ENCODE results near the gene SCT.

Gene SCT

GRCh38 chr11:617199-617911 is 9.6 kb downstream of the SCT start:
- Histone ChIP-seq H3K79me1 (ENCODE audit: low read length) (peaks cover 2% of the 10 kb centered on the region), H3K4me2 (ENCODE audit: low read length) (no peak overlapping the region), H4K8ac (ENCODE audit: low read depth, low read length) (no peak overlapping the region), H3K9ac (ENCODE audit: low read length) (no peak overlapping the region), H2BK5ac (ENCODE audit: low read depth, low read length, poor library complexity) (no peak overlapping the region), H2BK120ac (ENCODE audit: insufficient read depth, low read length, poor library complexity) (no peak overlapping the region), H3K14ac (ENCODE audit: low read length) (no peak overlapping the region), H2AK5ac (ENCODE audit: low read length) (no peak overlapping the region), H3K4me3 (ENCODE audit: low read depth, low read length) (no peak overlapping the region), H3K27ac (ENCODE audit: low read depth, low read length) (no peak overlapping the region), H2BK12ac (ENCODE audit: low read length) (no peak overlapping the region), H3K27me3 (ENCODE audit: insufficient read depth, low read length) (no peaks in the 10 kb centered on the region), H3K79me2 (ENCODE audit: control insufficient read depth, insufficient read depth, low read length, poor library complexity) (no peaks in the 10 kb centered on the region), H3K23ac (ENCODE audit: low read length) (no peak overlapping the region), H3K18ac (ENCODE audit: low read length) (no peak overlapping the region), H3K9me3 (ENCODE audit: insufficient read depth, low read depth, low read length) (peaks cover 3% of the 10 kb centered on the region), H4K91ac (ENCODE audit: low read depth, low read length) (no peak overlapping the region), H3K4ac (ENCODE audit: low read depth, low read length) (no peak overlapping the region), H2AFZ (ENCODE audit: insufficient read depth, low read length, poor library complexity) (no peak overlapping the region), H4K12ac (ENCODE audit: low read depth, low read length) (no peak overlapping the region), H3K4me1 (ENCODE audit: control insufficient read depth in 1 of 2, insufficient read depth in 2 of 2, low read length in 2 of 2) (peaks cover 9 to 17% of the 10 kb centered on the region in 2 experiments), H3K36me3 (ENCODE audit: control insufficient read depth in 1 of 2, insufficient read depth in 2 of 2, low read length in 2 of 2) (peaks cover 33 to 34% of the 10 kb centered on the region in 2 experiments)
- no CpG with 5 or more reads among the region's 57 CpGs for WGBS (ENCODE audit: extremely low coverage, insufficient coverage, insufficient read length)
- DNase-seq = no peak

GRCh38 chr11:616320-617198 is 10.4 kb downstream of the SCT start:
- Histone ChIP-seq H3K36me3 (ENCODE audit: control insufficient read depth in 1 of 2, insufficient read depth in 2 of 2, low read length in 2 of 2) (peaks cover 41 to 42% of the 10 kb centered on the region in 2 experiments), H2BK120ac (ENCODE audit: insufficient read depth, low read length, poor library complexity) (no peak overlapping the region), H4K8ac (ENCODE audit: low read depth, low read length) (peak overlapping the region; percentile 55), H3K79me1 (ENCODE audit: low read length) (peaks cover 2% of the 10 kb centered on the region), H3K9me3 (ENCODE audit: insufficient read depth, low read depth, low read length) (peaks cover 1% of the 10 kb centered on the region), H2BK12ac (ENCODE audit: low read length) (no peak overlapping the region), H2AK5ac (ENCODE audit: low read length) (no peak overlapping the region), H2BK5ac (ENCODE audit: low read depth, low read length, poor library complexity) (no peak overlapping the region), H3K18ac (ENCODE audit: low read length) (no peak overlapping the region), H3K4ac (ENCODE audit: low read depth, low read length) (no peak overlapping the region), H3K4me3 (ENCODE audit: low read depth, low read length) (no peak overlapping the region), H3K27ac (ENCODE audit: low read depth, low read length) (no peak overlapping the region), H4K91ac (ENCODE audit: low read depth, low read length) (peak overlapping the region; percentile 25), H3K4me1 (ENCODE audit: control insufficient read depth in 1 of 2, insufficient read depth in 2 of 2, low read length in 2 of 2) (peaks cover 9 to 17% of the 10 kb centered on the region in 2 experiments), H3K79me2 (ENCODE audit: control insufficient read depth, insufficient read depth, low read length, poor library complexity) (no peaks in the 10 kb centered on the region), H2AFZ (ENCODE audit: insufficient read depth, low read length, poor library complexity) (no peak overlapping the region), H3K23ac (ENCODE audit: low read length) (no peak overlapping the region), H4K12ac (ENCODE audit: low read depth, low read length) (no peak overlapping the region), H3K27me3 (ENCODE audit: insufficient read depth, low read length) (no peaks in the 10 kb centered on the region), H3K14ac (ENCODE audit: low read length) (no peak overlapping the region), H3K4me2 (ENCODE audit: low read length) (peak overlapping the region; percentile 84), H3K9ac (ENCODE audit: low read length) (no peak overlapping the region)
- WGBS (ENCODE audit: extremely low coverage, insufficient coverage, insufficient read length) = no CpG with 5 or more reads among the region's 39 CpGs
- DNase-seq = no peak

- no peaks in the 10 kb centered on the region for H3K79me2 ChIP-seq (ENCODE audit: control insufficient read depth, insufficient read depth, low read length, poor library complexity)
- peak within 1 kb of the TSS; percentile 84 for H3K4me2 ChIP-seq (ENCODE audit: low read length)
- H3K4me1 ChIP-seq (ENCODE audit: control insufficient read depth in 1 of 2, insufficient read depth in 2 of 2, low read length in 2 of 2) = peaks cover 9 to 17% of the 10 kb centered on the region in 2 experiments
- H3K27me3 ChIP-seq (ENCODE audit: insufficient read depth, low read length) = no peaks in the 10 kb centered on the region
- WGBS (ENCODE audit: extremely low coverage, insufficient coverage, insufficient read length) = no CpG with 5 or more reads among the region's 66 CpGs
- no peak within 1 kb of the TSS for H2BK12ac ChIP-seq (ENCODE audit: low read length)
- H4K8ac ChIP-seq (ENCODE audit: low read depth, low read length) = peak within 1 kb of the TSS; percentile 85
- H4K12ac ChIP-seq (ENCODE audit: low read depth, low read length) = peak within 1 kb of the TSS; percentile 75
- peak within 1 kb of the TSS; percentile 86 for H2AFZ ChIP-seq (ENCODE audit: insufficient read depth, low read length, poor library complexity)
- H2AK5ac ChIP-seq (ENCODE audit: low read length) = peak within 1 kb of the TSS; percentile 54
- H2BK120ac ChIP-seq (ENCODE audit: insufficient read depth, low read length, poor library complexity) = peak within 1 kb of the TSS; percentile 64
- no peak within 1 kb of the TSS for H3K23ac ChIP-seq (ENCODE audit: low read length)
- peak within 1 kb of the TSS; percentile 84 for H3K4me3 ChIP-seq (ENCODE audit: low read depth, low read length)
- peak within 1 kb of the TSS; percentile 87 for H2BK5ac ChIP-seq (ENCODE audit: low read depth, low read length, poor library complexity)
- peak within 1 kb of the TSS; percentile 68 for H3K27ac ChIP-seq (ENCODE audit: low read depth, low read length)
- H3K9ac ChIP-seq (ENCODE audit: low read length) = peak within 1 kb of the TSS; percentile 73
- H3K14ac ChIP-seq (ENCODE audit: low read length) = peak within 1 kb of the TSS; percentile 79
- peaks cover 49 to 50% of the 10 kb centered on the region in 2 experiments for H3K36me3 ChIP-seq (ENCODE audit: control insufficient read depth in 1 of 2, insufficient read depth in 2 of 2, low read length in 2 of 2)
- H3K4ac ChIP-seq (ENCODE audit: low read depth, low read length) = peak within 1 kb of the TSS; percentile 43
- H3K9me3 ChIP-seq (ENCODE audit: insufficient read depth, low read depth, low read length) = peaks cover 1% of the 10 kb centered on the region
- peak within 1 kb of the TSS; percentile 9 for H3K18ac ChIP-seq (ENCODE audit: low read length)
- peak within 1 kb of the TSS; percentile 76 for H4K91ac ChIP-seq (ENCODE audit: low read depth, low read length)
- H3K79me1 ChIP-seq (ENCODE audit: low read length) = peaks cover 2% of the 10 kb centered on the region
- DNase-seq = peak; percentile 90 to 92
Observed at GRCh38 chr11:615504-616319, 11.3 kb downstream of the SCT start, which contains the start of gene IRF7. Gene IRF7, minus strand, starts transcription at chr11:615950. Its CDS starts 586 bp downstream, at chr11:615364.
